Measurements from ENCODE around the gene GPR156.

Gene GPR156

GRCh38 chr3:120192159-120192558 is 92.9 kb downstream of the GPR156 start:
- DNase-seq, result no peak

DNA sequence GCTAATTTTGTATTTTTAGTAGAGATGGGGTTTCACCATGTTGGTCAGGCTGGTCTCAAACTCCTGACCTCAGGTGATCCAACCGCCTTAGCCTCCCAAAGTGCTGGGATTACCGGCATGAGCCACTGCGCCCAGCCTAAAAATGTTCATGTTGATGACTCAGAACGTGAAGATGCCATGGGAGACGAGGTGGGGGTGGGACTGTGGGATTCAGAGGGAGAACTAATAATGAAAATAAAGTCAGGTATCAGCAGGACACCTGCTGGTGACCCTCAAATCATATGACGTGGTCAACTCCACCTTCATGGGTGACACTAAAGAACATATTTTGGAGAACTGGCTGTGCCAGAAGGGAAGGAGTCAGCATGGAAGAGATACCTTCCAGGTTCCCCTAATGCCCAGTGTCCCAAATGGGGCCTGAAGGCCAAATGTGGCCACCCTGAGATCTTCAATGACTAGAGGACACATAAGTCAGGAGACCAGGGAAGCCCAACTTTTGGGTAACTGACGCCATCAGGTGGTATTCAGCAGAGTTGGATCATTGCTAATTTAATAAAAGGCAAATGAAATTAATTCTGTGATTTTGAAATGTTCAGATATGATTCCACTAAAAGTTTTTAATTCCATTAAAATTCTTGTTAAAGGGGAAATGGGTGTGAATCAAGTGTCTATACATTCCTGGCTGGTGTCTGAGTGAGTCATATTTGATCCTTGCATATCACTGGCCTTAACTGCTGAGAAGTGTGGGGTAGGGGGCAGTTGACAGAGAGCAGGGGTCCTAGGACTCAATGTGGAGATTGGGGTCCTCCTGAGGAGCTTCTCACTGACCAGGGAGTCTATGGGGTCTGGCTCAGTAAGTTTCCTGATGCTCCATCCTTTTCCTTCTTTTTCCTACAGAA is 102.2 kb downstream of the GPR156 start:
- DNase-seq, result no peak

- DNase-seq, result no peak
Observed at GRCh38 chr3:120181632-120182031, 103.4 kb downstream of the GPR156 start.

DNA sequence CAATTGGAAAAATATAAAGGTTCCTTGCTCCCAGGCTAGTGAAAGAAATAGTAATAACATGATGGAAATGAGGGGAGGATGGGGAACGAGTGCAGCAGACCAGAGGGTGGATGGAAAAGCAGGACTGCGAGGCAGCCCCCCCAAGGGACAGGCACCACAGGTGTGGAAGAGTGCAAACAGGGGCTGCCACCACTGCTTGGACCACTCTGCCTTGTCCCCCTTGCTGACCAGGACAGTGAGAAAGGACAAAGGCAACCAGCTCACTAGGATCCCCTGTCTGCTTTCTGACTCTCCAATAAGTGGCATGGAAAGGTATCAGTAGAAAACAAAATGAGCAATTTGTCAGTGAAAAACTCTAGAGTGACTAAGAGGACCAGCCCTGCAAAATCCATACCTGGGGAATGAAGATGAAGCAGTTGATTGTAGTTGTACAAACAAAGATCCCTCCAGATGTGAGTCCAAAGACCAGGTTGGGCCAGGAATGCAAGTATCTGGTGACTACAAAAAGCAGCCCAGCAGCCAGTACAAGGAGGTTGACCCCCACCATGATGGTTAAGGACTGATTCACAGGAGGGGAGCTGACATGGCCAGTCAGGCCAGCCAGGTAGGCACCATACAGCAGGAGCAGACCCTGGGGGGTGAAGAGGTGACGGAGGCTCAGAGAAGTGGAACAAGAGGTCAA is 104.2 kb downstream of the GPR156 start:
- DNase-seq, result no peak

GRCh38 chr3:120177707-120178306 is 107.2 kb downstream of the GPR156 start:
- no peak for DNase-seq

GRCh38 chr3:120177151-120177550 is 107.9 kb downstream of the GPR156 start:
- DNase-seq, result no peak

DNA sequence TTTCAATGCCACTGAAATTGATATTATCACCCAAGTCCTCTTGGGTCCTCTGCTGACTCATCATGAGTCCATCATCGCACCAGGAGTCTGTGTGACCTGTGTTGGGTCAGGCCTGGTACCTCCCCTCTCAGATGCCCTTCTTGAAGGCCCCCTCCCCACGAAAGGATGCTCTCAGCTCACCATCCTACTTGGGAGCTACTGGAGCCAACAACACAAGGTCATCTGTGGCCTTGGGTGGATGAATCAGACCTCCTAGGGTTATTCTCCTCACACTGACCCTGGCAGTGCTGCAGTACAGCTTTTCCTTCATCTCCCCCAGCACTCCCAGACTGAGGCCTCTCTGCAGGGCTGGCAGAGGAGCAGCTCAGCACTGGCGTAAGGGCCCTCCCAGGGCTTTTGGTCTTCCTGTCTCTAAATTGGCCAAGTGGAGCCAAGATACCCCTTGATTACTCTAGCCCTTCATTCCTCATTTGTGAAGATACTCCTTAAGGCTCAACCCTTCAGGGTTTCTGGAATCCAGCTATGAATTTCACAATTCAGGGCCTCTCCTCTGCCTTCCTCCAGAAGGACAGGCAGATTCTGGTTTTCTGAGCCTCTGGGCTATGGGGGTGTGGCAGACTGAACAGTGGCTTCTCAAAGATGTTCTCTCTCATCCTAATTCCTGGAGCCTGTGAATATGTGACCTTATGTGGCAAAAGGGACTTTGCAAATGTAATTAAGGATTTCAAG is 110.0 kb downstream of the GPR156 start:
- no peak for DNase-seq

GRCh38 chr3:120173056-120173675 is 111.9 kb downstream of the GPR156 start:
- DNase-seq, result no peak

DNA sequence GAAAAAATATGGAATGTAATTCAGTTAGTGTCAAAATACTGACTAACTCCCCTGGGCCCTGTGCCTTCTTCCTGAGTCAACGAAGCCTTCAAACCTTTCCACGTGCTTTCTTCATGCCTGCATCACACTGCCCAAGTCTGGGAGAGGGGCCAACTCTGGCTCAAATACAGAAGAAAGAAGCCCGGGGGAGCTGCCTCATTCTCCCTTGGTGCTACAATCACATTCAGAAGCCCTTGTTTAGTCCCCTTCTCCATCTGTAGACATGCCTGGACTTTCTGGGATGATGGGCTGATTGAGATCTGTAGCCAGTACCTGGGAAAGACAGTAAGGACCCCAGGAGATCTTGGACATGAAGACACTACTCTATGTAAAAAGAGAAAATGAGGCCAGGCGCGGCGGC is 113.0 kb downstream of the GPR156 start:
- DNase-seq, result no peak

- DNase-seq, result no peak
Observed at GRCh38 chr3:120171134-120171873, 113.7 kb downstream of the GPR156 start.

DNA sequence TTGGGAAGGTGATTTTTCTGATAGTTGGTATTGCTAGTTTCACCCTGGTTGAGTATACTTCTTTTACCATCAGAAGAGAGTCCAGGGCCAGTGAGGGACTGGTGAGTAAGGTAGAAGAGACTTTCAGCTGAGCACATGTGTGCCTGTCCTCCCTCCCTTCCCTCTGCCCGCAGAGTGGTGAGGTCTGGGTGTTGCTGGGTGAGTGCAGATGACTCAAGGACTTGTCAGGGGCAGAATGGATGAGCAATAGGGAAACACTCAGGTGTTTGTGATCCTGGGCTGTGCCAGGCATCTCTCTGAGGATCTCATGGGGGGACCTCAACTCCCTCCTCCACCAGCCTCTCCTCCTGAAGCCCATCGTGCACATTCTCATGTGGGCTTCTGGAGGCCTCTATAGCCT is 114.8 kb downstream of the GPR156 start:
- no peak for DNase-seq

DNA sequence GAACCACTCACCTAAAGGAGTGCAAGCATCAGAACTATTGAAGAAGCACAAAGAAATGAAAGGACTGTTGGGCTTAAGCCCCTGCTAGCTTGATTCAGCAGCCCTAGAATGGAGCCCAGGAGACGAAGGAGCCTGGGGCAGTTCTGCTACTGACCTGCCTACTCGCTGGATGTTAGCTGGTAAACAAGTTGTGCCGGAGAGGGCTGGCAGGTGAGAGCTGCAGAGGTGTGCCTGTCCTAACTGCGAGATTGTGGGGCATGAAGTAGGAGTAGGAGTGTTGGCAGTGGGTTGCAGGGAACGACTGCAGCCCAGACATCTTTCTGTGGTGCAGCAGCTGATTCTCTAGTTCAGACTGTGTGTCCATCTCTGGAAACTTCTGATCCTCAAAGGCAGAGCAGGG is 115.6 kb downstream of the GPR156 start:
- no peak for DNase-seq

- DNase-seq, result no peak
Observed at GRCh38 chr3:120168611-120169010, 116.4 kb downstream of the GPR156 start.

- DNase-seq, result no peak
Observed at GRCh38 chr3:120168038-120168437, 117.0 kb downstream of the GPR156 start.

GRCh38 chr3:120167488-120167887 is 117.5 kb downstream of the GPR156 start:
- no peak for DNase-seq

- DNase-seq, result no peak
Observed at GRCh38 chr3:120163816-120164215, 121.2 kb downstream of the GPR156 start.

GRCh38 chr3:120163026-120163425 is 122.0 kb downstream of the GPR156 start:
- DNase-seq, result no peak

GRCh38 chr3:120162400-120162799 is 122.6 kb downstream of the GPR156 start:
- DNase-seq, result no peak

DNA sequence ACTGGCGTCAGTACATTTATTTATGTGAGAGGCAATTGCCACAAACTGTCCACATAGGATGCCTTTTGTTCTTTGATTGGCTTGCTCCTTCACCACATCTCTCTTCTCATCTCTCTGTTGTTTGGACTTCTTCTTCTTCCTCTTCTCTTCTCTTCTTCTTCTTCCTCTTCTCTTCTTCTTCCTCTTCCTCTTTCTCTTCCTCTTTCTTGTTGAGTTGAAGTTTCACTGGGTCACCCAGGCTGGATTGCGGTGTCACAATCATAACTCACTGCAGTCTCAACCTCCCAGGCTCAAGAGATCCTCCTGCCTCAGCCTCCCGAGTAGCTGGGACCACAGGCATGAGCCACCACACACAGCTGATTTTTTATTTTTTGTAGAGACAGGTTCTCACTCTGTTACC is 123.1 kb downstream of the GPR156 start:
- no peak for DNase-seq

- no peak for DNase-seq
Observed at GRCh38 chr3:120160050-120160449, 125.0 kb downstream of the GPR156 start.

DNA sequence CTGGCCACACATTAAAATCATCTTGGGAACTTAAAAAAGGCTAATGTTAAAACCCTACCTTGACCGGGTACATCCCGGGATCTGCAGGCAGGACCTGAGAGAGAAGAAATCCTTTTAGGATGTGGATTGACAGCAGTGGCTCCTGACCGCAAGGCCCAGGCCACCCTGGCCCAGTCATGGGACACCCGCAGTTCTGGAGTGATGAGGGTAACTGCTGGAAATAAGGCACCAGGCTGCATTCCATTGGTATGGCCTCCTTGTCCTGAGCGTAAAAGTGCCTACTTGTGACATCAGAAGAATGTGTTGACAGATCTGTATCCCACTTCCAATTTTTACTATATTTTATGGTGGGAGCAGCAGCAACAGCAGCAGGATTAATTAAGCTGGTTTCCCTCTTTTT is 127.3 kb downstream of the GPR156 start:
- no peak for DNase-seq

DNA sequence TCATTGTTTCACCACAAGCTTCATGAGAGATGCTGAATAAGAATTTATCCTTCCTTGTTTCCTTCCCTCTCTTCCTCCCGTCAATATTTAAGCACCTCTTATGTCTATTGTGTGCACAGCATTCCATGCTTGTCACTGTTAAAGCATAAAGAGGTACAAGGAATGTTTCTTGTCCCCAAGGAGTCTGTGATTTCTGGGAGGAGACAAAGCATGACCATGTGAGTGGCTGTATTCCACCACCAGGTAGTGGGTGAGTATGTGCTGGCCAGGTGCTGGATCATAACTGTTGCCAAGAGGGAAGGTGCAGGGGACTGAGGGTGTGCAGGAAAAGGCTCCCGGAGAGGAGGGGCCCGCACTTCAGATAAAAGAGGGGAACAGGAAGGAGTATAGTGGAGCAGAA is 127.9 kb downstream of the GPR156 start:
- no peak for DNase-seq
